ENCODE results near the gene OAF.

DNA sequence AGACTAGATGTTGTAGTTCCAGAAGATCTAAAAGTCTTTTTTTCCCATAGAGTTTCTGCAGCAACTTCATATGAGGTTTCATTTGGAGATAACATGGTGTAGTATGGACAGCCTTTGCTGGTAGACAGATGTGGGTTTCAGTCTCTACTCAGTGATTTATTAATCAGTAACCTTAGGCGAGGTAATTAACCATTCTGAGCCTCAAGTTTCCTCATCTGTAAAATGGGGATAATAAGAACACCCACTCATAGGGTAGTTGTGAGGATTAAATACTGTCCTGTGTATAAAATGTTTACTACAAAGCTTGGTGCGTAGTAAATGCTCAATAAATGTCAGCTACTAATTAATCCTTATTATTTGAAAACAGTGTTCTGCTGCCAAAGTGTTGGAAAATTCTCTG lies 45.9 kb downstream of the OAF start:
- TF ChIP-seq, protein P1, sequence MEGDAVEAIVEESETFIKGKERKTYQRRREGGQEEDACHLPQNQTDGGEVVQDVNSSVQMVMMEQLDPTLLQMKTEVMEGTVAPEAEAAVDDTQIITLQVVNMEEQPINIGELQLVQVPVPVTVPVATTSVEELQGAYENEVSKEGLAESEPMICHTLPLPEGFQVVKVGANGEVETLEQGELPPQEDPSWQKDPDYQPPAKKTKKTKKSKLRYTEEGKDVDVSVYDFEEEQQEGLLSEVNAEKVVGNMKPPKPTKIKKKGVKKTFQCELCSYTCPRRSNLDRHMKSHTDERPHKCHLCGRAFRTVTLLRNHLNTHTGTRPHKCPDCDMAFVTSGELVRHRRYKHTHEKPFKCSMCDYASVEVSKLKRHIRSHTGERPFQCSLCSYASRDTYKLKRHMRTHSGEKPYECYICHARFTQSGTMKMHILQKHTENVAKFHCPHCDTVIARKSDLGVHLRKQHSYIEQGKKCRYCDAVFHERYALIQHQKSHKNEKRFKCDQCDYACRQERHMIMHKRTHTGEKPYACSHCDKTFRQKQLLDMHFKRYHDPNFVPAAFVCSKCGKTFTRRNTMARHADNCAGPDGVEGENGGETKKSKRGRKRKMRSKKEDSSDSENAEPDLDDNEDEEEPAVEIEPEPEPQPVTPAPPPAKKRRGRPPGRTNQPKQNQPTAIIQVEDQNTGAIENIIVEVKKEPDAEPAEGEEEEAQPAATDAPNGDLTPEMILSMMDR (IDR thresholded peaks at IDR 0.05) = no peak
- no peak for TF ChIP-seq EZH2 (IDR thresholded peaks at IDR 0.05; ENCODE audit: borderline replicate concordance, insufficient read depth, low read depth, low read length, poor library complexity, severe bottlenecking)
